AG10803 (cell line): ENCODE results near the gene DHRSX.
"Not testable (repeated sequence)": the region's sequence is repeated elsewhere in the genome, so short reads cannot be mapped to it uniquely, and the experiment has no call there.

ENCODE experiments used
- DNase-seq: peaks from one replicate; pipeline ENCODE4 v3.0.0; 2010; ENCODE audit warnings: low read depth
- H3K4me3 ChIP-seq: 2 replicates; pipeline ENCODE4 v1.5.1; 2011; ENCODE audit warnings: mild to moderate bottlenecking, low read length, control low read depth
- CTCF ChIP-seq: conservative IDR thresholded peaks from 2 replicates; pipeline ENCODE4 v1.5.1; 2011; ENCODE audit warnings: mild to moderate bottlenecking, low read length, control low read depth, inconsistent platforms

DHRSX gene

GRCh38 chrX:2283111-2283859 lies 217.5 kb downstream of the DHRSX start:
- TF ChIP-seq CTCF, result no peak
- no peak overlapping the region for H3K4me3 ChIP-seq
- DNase-seq, result no peak

GRCh38 chrX:2282490-2283090 lies 218.2 kb downstream of the DHRSX start:
- no peak for DNase-seq
- no peak for TF ChIP-seq CTCF
- no peak overlapping the region for H3K4me3 ChIP-seq

GRCh38 chrX:2272337-2272736 lies 228.4 kb downstream of the DHRSX start:
- DNase-seq, result no peak
- TF ChIP-seq CTCF, result no peak
- no peak overlapping the region for H3K4me3 ChIP-seq

GRCh38 chrX:2271595-2271994 lies 229.2 kb downstream of the DHRSX start:
- H3K4me3 ChIP-seq, DNase-seq: not testable (repeated sequence)

GRCh38 chrX:2270783-2271182 lies 230.0 kb downstream of the DHRSX start:
- not testable (repeated sequence) for DNase-seq, H3K4me3 ChIP-seq

GRCh38 chrX:2267890-2268289 lies 232.9 kb downstream of the DHRSX start:
- DNase-seq, result no peak
- H3K4me3 ChIP-seq, result no peak overlapping the region
- TF ChIP-seq CTCF, result no peak

- TF ChIP-seq CTCF, result no peak
- no peak overlapping the region for H3K4me3 ChIP-seq
- no peak for DNase-seq
Measured at GRCh38 chrX:2266445-2267349, 234.1 kb downstream of the DHRSX start.

- not testable (repeated sequence) for H3K4me3 ChIP-seq
Measured at GRCh38 chrX:2265658-2266444, 234.9 kb downstream of the DHRSX start.

More at GRCh38 chrX:2265658-2266444, 234.9 kb downstream of the DHRSX start:
- DNase-seq, result not testable (repeated sequence)
